DOHH2 (cell line): Measurements from ENCODE around the gene MACIR.

Source experiments
- H3F3A ChIP-seq: fragments of 200-600 bp; sonication (generic), shearing (Covaris generic); 2 replicates; pipeline ENCODE4 v1.6.0; 2016; ENCODE audit warnings: antibody characterized with exemption, mild to moderate bottlenecking; ENCODE audit not compliant: control insufficient read depth, insufficient read depth
- H3K27ac ChIP-seq: fragments of 200-600 bp; sonication (generic); 2 replicates; pipeline ENCODE4 v1.5.1; 2014; ENCODE audit warnings: low read depth, mild to moderate bottlenecking, low read length, moderate library complexity
- H3K27me3 ChIP-seq: fragments of 200-600 bp; sonication (generic); 2 replicates; pipeline ENCODE4 v1.6.1; 2014; ENCODE audit warnings: mild to moderate bottlenecking, low read length, mixed read lengths; ENCODE audit not compliant: control insufficient read depth
- H3K36me3 ChIP-seq: fragments of 200-600 bp; sonication (generic); 2 replicates; pipeline ENCODE4 v1.6.1; 2014; ENCODE audit warnings: mild to moderate bottlenecking, low read length, moderate library complexity, mixed read lengths; ENCODE audit not compliant: control insufficient read depth
- H3K4me1 ChIP-seq: fragments of 200-600 bp; sonication (generic); 2 replicates; pipeline ENCODE4 v1.6.1; 2014; ENCODE audit warnings: mild to moderate bottlenecking, low read length, mixed read lengths; ENCODE audit not compliant: control insufficient read depth
- H3K4me2 ChIP-seq: fragments of 200-600 bp; sonication (generic); 2 replicates; pipeline ENCODE4 v1.6.0; 2014; ENCODE audit warnings: mild to moderate bottlenecking, low read length, moderate library complexity
- H3K4me3 ChIP-seq: fragments of 200-600 bp; sonication (generic); 2 replicates; pipeline ENCODE4 v1.5.1; 2014; ENCODE audit warnings: mild to moderate bottlenecking, low read length, mixed read lengths
- H3K79me2 ChIP-seq: fragments of 200-600 bp; sonication (generic); 2 replicates; pipeline ENCODE4 v1.6.1; 2014; ENCODE audit warnings: mild to moderate bottlenecking, low read length, mixed read lengths; ENCODE audit not compliant: control insufficient read depth
- H3K9me2 ChIP-seq: fragments of 200-600 bp; sonication (generic); replicated peaks from 2 replicates; pipeline ENCODE4 v1.6.1; 2014; ENCODE audit warnings: mild to moderate bottlenecking, low read length, mixed read lengths; ENCODE audit not compliant: control insufficient read depth
- H3K9me3 ChIP-seq: fragments of 200-600 bp; sonication (generic); 2 replicates; pipeline ENCODE4 v1.6.1; 2014; ENCODE audit warnings: antibody characterized with exemption, low read length, mixed read lengths; ENCODE audit not compliant: control insufficient read depth, insufficient read depth
- H4K20me1 ChIP-seq: fragments of 200-600 bp; sonication (generic); 2 replicates; pipeline ENCODE4 v1.6.0; 2014; ENCODE audit warnings: low read depth, mild to moderate bottlenecking, antibody characterized with exemption, low read length, moderate library complexity; ENCODE audit not compliant: control insufficient read depth, insufficient read depth
- EZH2phosphoT487 ChIP-seq: fragments of 200-600 bp; sonication (generic); IDR thresholded peaks from 2 replicates; pipeline ENCODE4 v1.6.1; 2017; ENCODE audit warnings: borderline replicate concordance, mild to moderate bottlenecking, antibody characterized with exemption, low read length, moderate library complexity, mixed read lengths
- TF ChIP-seq, protein P1 (sequence below): fragments of 200-600 bp; sonication (generic); IDR thresholded peaks from one replicate; pipeline ENCODE4 v1.5.1; 2014; ENCODE audit warnings: antibody characterized with exemption, mild to moderate bottlenecking, low read depth, low read length; ENCODE audit not compliant: poor library complexity, severe bottlenecking

The MACIR gene

DNA sequence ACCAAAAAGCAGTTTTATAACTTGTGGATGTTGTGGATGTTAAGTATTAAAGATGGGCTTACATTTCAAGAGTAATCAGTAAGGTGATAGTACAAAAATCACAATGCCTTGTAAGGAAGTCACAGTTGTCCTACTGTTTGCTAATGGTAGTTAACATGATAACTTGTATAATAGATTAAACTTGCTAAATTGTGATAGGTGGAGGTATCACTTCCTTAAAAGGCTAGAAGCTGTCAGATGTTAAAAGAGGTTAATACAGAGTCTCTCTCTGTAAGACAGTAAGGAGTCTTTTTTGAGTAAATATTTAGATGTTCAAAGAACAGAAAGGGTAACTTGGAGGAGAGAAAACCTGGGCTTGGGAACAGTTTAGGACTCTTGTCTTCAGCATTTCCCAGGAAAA lies 14.2 kb upstream of the MACIR start:
- Histone ChIP-seq H3F3A (no peaks in the 10 kb centered on the region), H3K27ac (no peak overlapping the region), H3K27me3 (peaks cover 5% of the 10 kb centered on the region; the same call in 1 of the 2 replicates), H3K79me2 (no peaks in the 10 kb centered on the region), H3K4me3 (no peak overlapping the region), H4K20me1 (no peaks in the 10 kb centered on the region), H3K9me2 (no peaks in the 10 kb centered on the region), H3K9me3 (0 out of 2 replicates have a peak, but pooled peaks cover 2% of the 10 kb centered on the region), H3K4me1 (no peaks in the 10 kb centered on the region), H3K4me2 (no peak overlapping the region), H3K36me3 (no peaks in the 10 kb centered on the region)
- TF ChIP-seq, protein P1, sequence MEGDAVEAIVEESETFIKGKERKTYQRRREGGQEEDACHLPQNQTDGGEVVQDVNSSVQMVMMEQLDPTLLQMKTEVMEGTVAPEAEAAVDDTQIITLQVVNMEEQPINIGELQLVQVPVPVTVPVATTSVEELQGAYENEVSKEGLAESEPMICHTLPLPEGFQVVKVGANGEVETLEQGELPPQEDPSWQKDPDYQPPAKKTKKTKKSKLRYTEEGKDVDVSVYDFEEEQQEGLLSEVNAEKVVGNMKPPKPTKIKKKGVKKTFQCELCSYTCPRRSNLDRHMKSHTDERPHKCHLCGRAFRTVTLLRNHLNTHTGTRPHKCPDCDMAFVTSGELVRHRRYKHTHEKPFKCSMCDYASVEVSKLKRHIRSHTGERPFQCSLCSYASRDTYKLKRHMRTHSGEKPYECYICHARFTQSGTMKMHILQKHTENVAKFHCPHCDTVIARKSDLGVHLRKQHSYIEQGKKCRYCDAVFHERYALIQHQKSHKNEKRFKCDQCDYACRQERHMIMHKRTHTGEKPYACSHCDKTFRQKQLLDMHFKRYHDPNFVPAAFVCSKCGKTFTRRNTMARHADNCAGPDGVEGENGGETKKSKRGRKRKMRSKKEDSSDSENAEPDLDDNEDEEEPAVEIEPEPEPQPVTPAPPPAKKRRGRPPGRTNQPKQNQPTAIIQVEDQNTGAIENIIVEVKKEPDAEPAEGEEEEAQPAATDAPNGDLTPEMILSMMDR, result no peak
- no peak for TF ChIP-seq EZH2phosphoT487

DNA sequence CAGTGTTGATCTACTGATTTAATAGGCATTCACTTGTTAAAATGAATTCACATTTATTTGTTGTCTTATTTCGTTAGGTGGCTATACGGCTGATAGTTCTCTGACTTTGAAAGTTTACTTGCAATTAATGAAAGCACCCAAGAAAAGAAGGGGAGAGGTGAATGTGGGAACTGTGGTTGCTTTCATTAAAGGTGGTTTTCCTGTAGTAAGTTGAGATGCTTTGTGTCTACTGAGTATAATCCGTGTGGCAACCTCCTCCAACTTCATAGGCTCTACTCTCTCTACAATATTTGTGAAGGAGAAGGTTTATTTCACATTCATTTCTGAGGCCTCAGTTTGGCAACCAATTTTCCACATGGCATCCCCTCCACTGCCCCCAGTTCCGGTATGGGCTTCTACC lies 12.8 kb upstream of the MACIR start:
- TF ChIP-seq, protein P1, result no peak
- TF ChIP-seq EZH2phosphoT487, result no peak
- Histone ChIP-seq H3K4me2 (no peak overlapping the region), H3F3A (no peaks in the 10 kb centered on the region), H3K4me3 (no peak overlapping the region), H3K9me2 (no peaks in the 10 kb centered on the region), H3K27me3 (peaks cover 5% of the 10 kb centered on the region; the same call in 1 of the 2 replicates), H3K79me2 (no peaks in the 10 kb centered on the region), H3K36me3 (no peaks in the 10 kb centered on the region), H3K9me3 (0 out of 2 replicates have a peak, but pooled peaks cover 2% of the 10 kb centered on the region), H3K4me1 (no peaks in the 10 kb centered on the region), H3K27ac (no peak overlapping the region), H4K20me1 (no peaks in the 10 kb centered on the region)

DNA sequence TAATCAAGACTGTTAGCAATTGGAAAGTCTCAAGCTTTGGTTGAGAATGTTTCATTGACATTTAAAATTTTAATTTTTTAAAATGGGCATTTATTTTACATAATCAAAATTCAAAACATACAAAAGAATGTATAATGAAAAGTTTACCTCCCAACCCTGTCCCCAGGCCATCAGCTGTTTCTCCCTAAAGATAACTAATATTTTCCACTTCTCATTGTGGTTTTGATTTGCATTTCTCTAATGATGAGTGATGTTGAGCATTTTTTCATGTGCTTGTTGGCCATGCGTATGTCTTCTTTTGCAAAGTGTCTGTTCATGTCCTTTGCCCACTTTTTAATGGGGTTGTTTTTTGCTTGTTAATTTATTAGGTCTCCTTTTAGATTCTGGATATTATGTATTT lies 11.4 kb upstream of the MACIR start:
- Histone ChIP-seq H3K9me3 (0 out of 2 replicates have a peak, but pooled peaks cover 2% of the 10 kb centered on the region), H4K20me1 (no peaks in the 10 kb centered on the region), H3K27me3 (peaks cover 5% of the 10 kb centered on the region; the same call in 1 of the 2 replicates), H3K27ac (no peak overlapping the region), H3K79me2 (no peaks in the 10 kb centered on the region), H3K9me2 (no peaks in the 10 kb centered on the region), H3F3A (no peaks in the 10 kb centered on the region), H3K4me1 (no peaks in the 10 kb centered on the region), H3K4me3 (no peak overlapping the region), H3K4me2 (no peak overlapping the region), H3K36me3 (no peaks in the 10 kb centered on the region)
- TF ChIP-seq, protein P1, result no peak
- TF ChIP-seq EZH2phosphoT487, result no peak

DNA sequence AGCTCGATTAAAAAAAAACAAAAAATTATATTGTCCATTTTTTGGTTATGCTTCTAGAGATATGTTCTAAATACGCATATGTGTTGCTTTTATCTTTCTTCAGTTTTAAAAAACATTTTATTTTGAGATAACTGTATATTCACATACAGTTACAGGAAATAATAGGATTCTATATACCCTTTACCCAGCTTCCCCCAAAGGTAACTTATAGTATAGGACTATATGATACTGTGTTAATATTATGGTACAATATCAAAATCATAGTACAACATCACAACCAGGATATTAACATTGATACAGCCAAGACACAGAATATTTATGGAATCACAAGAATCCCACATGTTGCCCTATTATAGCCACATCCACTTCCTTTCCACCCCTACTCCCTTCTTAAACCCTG lies 9.5 kb upstream of the MACIR start:
- Histone ChIP-seq H3K4me3 (no peak overlapping the region), H3K4me2 (no peak overlapping the region), H3K27me3 (peaks cover 5% of the 10 kb centered on the region; the same call in 1 of the 2 replicates), H3K79me2 (no peaks in the 10 kb centered on the region), H3K36me3 (no peaks in the 10 kb centered on the region), H3K9me2 (no peaks in the 10 kb centered on the region), H4K20me1 (no peaks in the 10 kb centered on the region), H3K27ac (no peak overlapping the region), H3K4me1 (no peaks in the 10 kb centered on the region), H3K9me3 (0 out of 2 replicates have a peak, but pooled peaks cover 2% of the 10 kb centered on the region), H3F3A (no peaks in the 10 kb centered on the region)
- TF ChIP-seq EZH2phosphoT487, result no peak
- TF ChIP-seq, protein P1, result no peak
